AG04449 (cell line): ENCODE measurements around the gene UBLCP1.

Experiments
- CTCF ChIA-PET: fragments of 350-600 bp; formaldehyde crosslinking; extraction: SDS; loops from one replicate; lab custom pipeline; 2021; ENCODE audit warnings: antibody characterized with exemption; lab: Yijun Ruan, JAX
- POLR2A ChIA-PET: fragments of 400-600, 350-600 bp; formaldehyde crosslinking; extraction: SDS; loops from one replicate; lab custom pipeline; 2020; ENCODE audit warnings: antibody characterized with exemption, inconsistent platforms; lab: Yijun Ruan, JAX
- DNase-seq: peaks from one replicate; pipeline ENCODE4 v3.0.0-alpha.2; 2010; ENCODE audit warnings: low read depth, low spot score
- H3K4me3 ChIP-seq: 2 replicates; pipeline ENCODE4 v1.5.1; 2011; ENCODE audit warnings: low read depth, mild to moderate bottlenecking, control low read depth, low read length
- CTCF ChIP-seq: IDR thresholded peaks from one replicate; pipeline ENCODE4 v1.5.1; 2011; ENCODE audit warnings: mild to moderate bottlenecking, moderate library complexity, low read length, control low read depth, inconsistent platforms; ENCODE audit not compliant: insufficient read depth; ENCODE audit errors: missing control alignments

UBLCP1 gene

GRCh38 chr5:159319832-159320231 is 56.7 kb downstream of the UBLCP1 start:
- DNase-seq, result no peak
- no peak overlapping the region for H3K4me3 ChIP-seq
- CTCF ChIA-PET, result interaction anchor here (1.0 to 8.1 kb wide), 5 partner anchors 9 to 668 kb away, joined by 3 to 97 read pairs (median 4); no protein-coding TSS in a partner anchor
- POLR2A ChIA-PET, result no interaction called here
- TF ChIP-seq CTCF, result no peak

- POLR2A ChIA-PET, result no interaction called here
- H3K4me3 ChIP-seq, result no peak overlapping the region
- DNase-seq, result no peak
- no peak for TF ChIP-seq CTCF
- CTCF ChIA-PET, result no interaction called here
These were observed 59.1 kb downstream of the UBLCP1 start for GRCh38 chr5:159322180-159322579.

GRCh38 chr5:159324102-159324755 is 61.1 kb downstream of the UBLCP1 start:
- POLR2A ChIA-PET, result no interaction called here
- H3K4me3 ChIP-seq, result no peak overlapping the region
- CTCF ChIA-PET, result interaction anchor here (0.9 to 4.8 kb wide), 7 partner anchors 8 to 664 kb away, joined by 3 to 35 read pairs (median 5); no protein-coding TSS in a partner anchor
- no peak for TF ChIP-seq CTCF
- DNase-seq, result peak; percentile 65

GRCh38 chr5:159324986-159325385 is 61.9 kb downstream of the UBLCP1 start:
- CTCF ChIA-PET, result interaction anchor here (1.1 to 4.8 kb wide), 5 partner anchors 9 to 662 kb away, joined by 4 to 35 read pairs (median 5); no protein-coding TSS in a partner anchor

GRCh38 chr5:159330131-159330800 is 67.2 kb downstream of the UBLCP1 start, which contains the start of gene IL12B:
IL12B (minus strand) TSS chr5:159330487; CDS start chr5:159326782, 3,705 bp downstream.
- POLR2A ChIA-PET, result no interaction called here
- CTCF ChIA-PET, result interaction anchor here (1.0 to 1.5 kb wide), 2 partner anchors 17 to 174 kb away, joined by 3 read pairs; no protein-coding TSS in a partner anchor
- peak within 1 kb of the TSS; percentile 54 for H3K4me3 ChIP-seq
- no peak for TF ChIP-seq CTCF
- no peak for DNase-seq

More at GRCh38 chr5:159324986-159325385, 61.9 kb downstream of the UBLCP1 start:
- no peak overlapping the region for H3K4me3 ChIP-seq
- POLR2A ChIA-PET, result no interaction called here
- no peak for DNase-seq
- no peak for TF ChIP-seq CTCF
